Chondrocyte (in vitro differentiated cells): ENCODE data around the gene SLC41A3. TPM values are rescaled to one million over a fixed set of nuclear protein-coding genes. Genes with fewer than 3 reads are reported as not detected.
"Not testable (repeated sequence)": the region's sequence is repeated elsewhere in the genome, so short reads cannot be mapped to it uniquely, and the experiment has no call there.

ENCODE experiments used
- DNase-seq: peaks from one replicate; pipeline ENCODE4 v3.0.0; 2021; ENCODE audit warnings: mixed read lengths, low spot score
- H3K27ac Mint-ChIP-seq: one replicate; pipeline ENCODE4 v1.8.0; 2021; ENCODE audit warnings: mild to moderate bottlenecking, moderate library complexity, mixed read lengths; ENCODE audit not compliant: unreplicated experiment
- H3K27me3 Mint-ChIP-seq: 2 replicates; pipeline ENCODE4 v1.8.0; 2021; ENCODE audit warnings: low read depth, mixed read lengths
- H3K36me3 Mint-ChIP-seq: 2 replicates; pipeline ENCODE4 v1.8.0; 2021; ENCODE audit warnings: low read depth, mixed read lengths
- H3K4me1 Mint-ChIP-seq: 2 replicates; pipeline ENCODE4 v1.8.0; 2021; ENCODE audit warnings: low read depth, mild to moderate bottlenecking, mixed read lengths
- H3K4me3 Mint-ChIP-seq: one replicate; pipeline ENCODE4 v1.8.0; 2021; ENCODE audit warnings: mild to moderate bottlenecking, moderate library complexity, mixed read lengths; ENCODE audit not compliant: unreplicated experiment
- H3K9me3 Mint-ChIP-seq: 2 replicates; pipeline ENCODE4 v1.8.0; 2021; ENCODE audit warnings: low read depth, mixed read lengths
- CTCF ChIP-seq: fragments of 200-600 bp; sonication (generic); IDR thresholded peaks from 2 replicates; pipeline ENCODE4 v1.5.0; 2021; ENCODE audit warnings: antibody characterized with exemption, mild to moderate bottlenecking, moderate library complexity
- total RNA-seq: library from RNA; stranded (reverse); gene quantifications from 3 replicates; pipeline ENCODE4 v1.2.1, GENCODE V29; 2021

SLC41A3 gene
- total RNA-seq, 1 donor from 2014 or later = 43.2 TPM

- TF ChIP-seq CTCF = no peak
- Mint-ChIP-seq H3K9me3 (peaks cover 3% of the 10 kb centered on the region), H3K27me3 (peaks cover 14% of the 10 kb centered on the region), H3K36me3 (peaks cover 4% of the 10 kb centered on the region), H3K4me1 (peaks cover 2% of the 10 kb centered on the region), H3K27ac (no peak overlapping the region), H3K4me3 (no peak overlapping the region)
- peak; percentile 81 for DNase-seq
Measured at GRCh38 chr3:125959317-125960065, 124.4 kb downstream of the SLC41A3 start.

- peak overlapping the region; percentile 19 for H3K4me3 Mint-ChIP-seq
Measured at GRCh38 chr3:125958511-125959316, 125.2 kb downstream of the SLC41A3 start.

GRCh38 chr3:125957674-125958510, 126.0 kb downstream of the SLC41A3 start:
- Mint-ChIP-seq H3K36me3 (no peaks in the 10 kb centered on the region), H3K9me3 (no peaks in the 10 kb centered on the region), H3K4me1 (peaks cover 2% of the 10 kb centered on the region), H3K27ac (no peak overlapping the region), H3K4me3 (peak overlapping the region; percentile 33), H3K27me3 (peaks cover 20% of the 10 kb centered on the region)
- DNase-seq = no peak
- no peak for TF ChIP-seq CTCF

More at GRCh38 chr3:125958511-125959316, 125.2 kb downstream of the SLC41A3 start:
- TF ChIP-seq CTCF = no peak
- peaks cover 2% of the 10 kb centered on the region for H3K4me1 Mint-ChIP-seq
- peak; percentile 80 for DNase-seq
- H3K9me3 Mint-ChIP-seq = no peaks in the 10 kb centered on the region
- peaks cover 17% of the 10 kb centered on the region for H3K27me3 Mint-ChIP-seq
- H3K36me3 Mint-ChIP-seq = no peaks in the 10 kb centered on the region
- H3K27ac Mint-ChIP-seq = no peak overlapping the region

- H3K36me3 Mint-ChIP-seq, DNase-seq, H3K27ac Mint-ChIP-seq, H3K4me1 Mint-ChIP-seq, H3K9me3 Mint-ChIP-seq: not testable (repeated sequence)
- peaks cover 20% of the 10 kb centered on the region for H3K27me3 Mint-ChIP-seq
- peak overlapping the region; percentile 33 for H3K4me3 Mint-ChIP-seq
Measured at GRCh38 chr3:125957020-125957419, 126.9 kb downstream of the SLC41A3 start.

Other genes with a start within 250 kb of the SLC41A3 start
- 0.10 TPM in 1 of 3 replicates, not detected in the others for gene ROPN1B, start 114.9 kb downstream of the SLC41A3 start, total RNA-seq
- gene ALDH1L1, start 96.5 kb upstream of the SLC41A3 start, total RNA-seq = 0.51 to 1.9 TPM (median 0.60 TPM) in 3 replicates